SHP77 (cell line): ENCODE data around the gene UNC13A.
A peak's percentile ranks its signal among the peaks of the same experiment; 100 is the strongest.

Experiments used
- DNase-seq, 2 experiments: peaks; one replicate each; lab custom pipeline; 2025; lab: John Stamatoyannopoulos, UW

UNC13A gene

DNA sequence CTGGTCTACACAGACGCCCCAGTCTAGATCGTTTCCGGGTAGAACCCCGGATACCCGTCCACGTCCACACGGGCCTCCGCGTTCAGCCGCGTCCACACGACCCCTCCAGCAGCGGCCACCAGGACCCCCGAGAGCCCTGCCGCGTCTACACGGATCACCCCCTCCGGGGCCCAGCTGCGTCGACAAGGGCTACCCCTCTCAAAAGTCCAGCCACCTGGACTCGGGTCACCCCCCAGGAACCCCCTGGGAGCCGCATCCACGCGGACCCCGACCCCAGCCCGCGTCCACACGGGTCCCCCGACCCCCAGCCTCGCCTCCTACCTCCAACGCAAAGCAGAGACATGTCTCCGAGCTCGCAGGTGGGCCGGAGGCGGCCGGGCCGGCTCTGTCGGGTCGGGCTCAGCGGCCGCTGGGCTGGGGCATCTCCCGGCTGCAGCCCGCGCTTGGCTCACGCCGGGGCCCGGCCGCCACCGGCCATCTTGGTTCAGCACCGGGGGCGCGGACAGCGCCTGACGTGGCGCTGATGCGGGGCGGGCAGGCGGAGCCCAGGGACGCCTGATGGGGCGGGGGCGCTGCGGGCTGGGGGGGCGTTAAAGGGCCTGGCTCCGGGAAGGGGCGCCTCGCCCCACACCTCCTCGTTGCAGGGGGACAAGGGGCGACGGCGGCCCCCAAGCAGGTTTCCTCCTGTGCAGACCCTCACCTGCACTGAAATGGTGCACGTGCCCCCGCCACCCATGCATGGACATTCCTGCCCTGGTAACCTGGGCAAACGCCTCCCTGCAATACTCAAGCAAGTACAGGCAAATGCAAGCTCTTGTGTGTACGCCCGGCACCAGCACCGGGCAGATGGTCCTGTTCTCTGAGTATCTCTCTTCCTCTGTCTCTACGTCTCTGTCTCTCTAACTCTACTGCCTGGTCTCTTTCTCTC, at the start of gene UNC13A:
Gene UNC13A (minus strand): TSS at position 498 of the 928 bp plus-strand sequence. CDS start 155 bp downstream, at position 343.
- DNase-seq, result peak; percentile 11 to 49

DNA sequence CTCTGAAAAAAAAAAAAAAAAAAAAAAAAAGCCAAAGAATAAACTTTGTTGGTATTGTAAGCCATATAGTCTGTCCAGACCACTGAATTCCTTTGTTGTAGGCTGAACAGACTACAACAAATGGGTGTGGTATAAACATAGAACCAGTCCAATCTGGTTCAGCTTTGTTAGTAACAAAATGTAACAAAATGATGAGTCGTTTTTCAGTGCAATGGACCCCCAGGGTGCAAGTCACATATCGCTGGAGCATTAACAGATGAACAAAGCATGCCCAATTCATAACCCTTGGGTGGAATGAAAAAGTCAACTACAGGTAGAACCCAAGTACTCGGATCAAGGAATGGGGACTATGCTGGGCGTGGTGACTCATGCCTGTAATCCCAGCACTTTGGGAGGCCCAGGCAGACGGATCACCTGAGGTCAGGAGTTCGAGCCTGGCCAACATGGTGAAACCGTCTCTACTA, 49.6 kb upstream of the UNC13A start:
- DNase-seq, result no peak

DNA sequence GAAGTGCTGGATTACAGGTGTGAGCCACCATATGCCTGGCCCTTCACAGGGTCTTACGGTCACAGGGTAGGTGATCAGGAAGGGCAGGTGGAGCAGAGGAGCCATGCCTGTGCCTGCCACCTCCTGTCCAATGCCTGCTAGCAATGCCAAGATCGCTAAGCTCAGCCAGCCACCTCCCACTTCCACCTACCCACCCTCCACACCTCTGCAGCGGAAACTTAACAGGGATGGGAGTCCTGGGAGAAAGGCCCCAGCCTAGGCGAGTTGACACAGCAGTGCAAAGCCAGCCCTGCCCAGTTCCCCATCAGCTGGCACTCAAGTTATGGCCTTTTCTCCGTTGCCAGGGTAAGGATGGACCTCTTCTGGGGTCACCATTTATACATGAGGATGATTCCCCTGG, 47.3 kb upstream of the UNC13A start:
- DNase-seq, result no peak

DNA sequence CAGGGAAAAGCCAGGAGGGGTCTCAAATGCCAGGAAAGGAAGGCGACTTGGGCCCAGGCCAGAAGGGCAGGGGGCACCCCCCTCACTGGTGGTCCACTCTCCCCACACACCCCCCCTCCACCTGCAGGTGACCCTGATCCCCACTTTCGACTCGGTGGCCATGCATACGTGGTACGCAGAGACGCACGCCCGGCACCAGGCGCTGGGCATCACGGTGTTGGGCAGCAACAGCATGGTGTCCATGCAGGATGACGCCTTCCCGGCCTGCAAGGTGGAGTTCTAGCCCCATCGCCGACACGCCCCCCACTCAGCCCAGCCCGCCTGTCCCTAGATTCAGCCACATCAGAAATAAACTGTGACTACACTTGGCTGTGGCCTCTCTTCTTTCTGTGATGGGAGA, 46.0 kb upstream of the UNC13A start:
- no peak for DNase-seq

DNA sequence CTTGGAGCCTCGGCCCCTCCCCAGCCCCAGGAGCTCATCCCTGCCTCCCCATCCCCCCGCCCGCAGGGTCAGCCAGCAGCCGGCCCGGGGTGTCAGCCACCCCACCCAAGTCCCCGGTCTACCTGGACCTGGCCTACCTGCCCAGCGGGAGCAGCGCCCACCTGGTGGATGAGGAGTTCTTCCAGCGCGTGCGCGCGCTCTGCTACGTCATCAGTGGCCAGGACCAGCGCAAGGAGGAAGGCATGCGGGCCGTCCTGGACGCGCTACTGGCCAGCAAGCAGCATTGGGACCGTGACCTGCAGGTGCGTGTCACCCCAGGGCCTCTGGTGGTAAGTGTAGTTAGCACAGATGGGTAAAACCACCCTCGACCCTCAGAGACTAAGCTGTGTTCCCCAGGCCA, 45.0 kb upstream of the UNC13A start:
- DNase-seq, result no peak

DNA sequence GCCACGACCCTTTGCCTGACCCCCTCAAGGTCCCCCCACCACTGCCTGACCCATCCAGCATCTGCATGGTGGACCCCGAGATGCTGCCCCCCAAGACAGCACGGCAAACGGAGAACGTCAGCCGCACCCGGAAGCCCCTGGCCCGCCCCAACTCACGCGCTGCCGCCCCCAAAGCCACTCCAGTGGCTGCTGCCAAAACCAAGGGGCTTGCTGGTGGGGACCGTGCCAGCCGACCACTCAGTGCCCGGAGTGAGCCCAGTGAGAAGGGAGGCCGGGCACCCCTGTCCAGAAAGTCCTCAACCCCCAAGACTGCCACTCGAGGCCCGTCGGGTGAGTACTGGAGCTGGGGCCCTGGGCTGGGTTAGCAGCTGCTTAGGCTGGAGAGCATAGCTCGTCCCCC, 39.7 kb upstream of the UNC13A start:
- no peak for DNase-seq

DNA sequence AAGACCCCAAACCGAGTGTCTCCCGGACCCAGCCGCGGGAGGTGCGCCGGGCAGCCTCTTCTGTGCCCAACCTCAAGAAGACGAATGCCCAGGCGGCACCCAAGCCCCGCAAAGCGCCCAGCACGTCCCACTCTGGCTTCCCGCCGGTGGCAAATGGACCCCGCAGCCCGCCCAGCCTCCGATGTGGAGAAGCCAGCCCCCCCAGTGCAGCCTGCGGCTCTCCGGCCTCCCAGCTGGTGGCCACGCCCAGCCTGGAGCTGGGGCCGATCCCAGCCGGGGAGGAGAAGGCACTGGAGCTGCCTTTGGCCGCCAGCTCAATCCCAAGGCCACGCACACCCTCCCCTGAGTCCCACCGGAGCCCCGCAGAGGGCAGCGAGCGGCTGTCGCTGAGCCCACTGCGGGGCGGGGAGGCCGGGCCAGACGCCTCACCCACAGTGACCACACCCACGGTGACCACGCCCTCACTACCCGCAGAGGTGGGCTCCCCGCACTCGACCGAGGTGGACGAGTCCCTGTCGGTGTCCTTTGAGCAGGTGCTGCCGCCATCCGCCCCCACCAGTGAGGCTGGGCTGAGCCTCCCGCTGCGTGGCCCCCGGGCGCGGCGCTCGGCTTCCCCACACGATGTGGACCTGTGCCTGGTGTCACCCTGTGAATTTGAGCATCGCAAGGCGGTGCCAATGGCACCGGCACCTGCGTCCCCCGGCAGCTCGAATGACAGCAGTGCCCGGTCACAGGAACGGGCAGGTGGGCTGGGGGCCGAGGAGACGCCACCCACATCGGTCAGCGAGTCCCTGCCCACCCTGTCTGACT, 39.0 kb upstream of the UNC13A start:
- DNase-seq, result no peak

DNA sequence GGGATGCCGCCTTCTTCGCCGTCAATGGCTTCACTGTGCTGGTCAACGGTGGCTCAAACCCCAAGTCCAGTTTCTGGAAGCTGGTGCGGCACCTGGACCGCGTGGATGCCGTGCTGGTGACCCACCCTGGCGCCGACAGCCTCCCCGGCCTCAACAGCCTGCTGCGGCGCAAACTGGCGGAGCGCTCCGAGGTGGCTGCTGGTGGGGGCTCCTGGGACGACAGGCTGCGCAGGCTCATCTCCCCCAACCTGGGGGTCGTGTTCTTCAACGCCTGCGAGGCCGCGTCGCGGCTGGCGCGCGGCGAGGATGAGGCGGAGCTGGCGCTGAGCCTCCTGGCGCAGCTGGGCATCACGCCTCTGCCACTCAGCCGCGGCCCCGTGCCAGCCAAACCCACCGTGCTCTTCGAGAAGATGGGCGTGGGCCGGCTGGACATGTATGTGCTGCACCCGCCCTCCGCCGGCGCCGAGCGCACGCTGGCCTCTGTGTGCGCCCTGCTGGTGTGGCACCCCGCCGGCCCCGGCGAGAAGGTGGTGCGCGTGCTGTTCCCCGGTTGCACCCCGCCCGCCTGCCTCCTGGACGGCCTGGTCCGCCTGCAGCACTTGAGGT, 38.1 kb upstream of the UNC13A start:
- no peak for DNase-seq

DNA sequence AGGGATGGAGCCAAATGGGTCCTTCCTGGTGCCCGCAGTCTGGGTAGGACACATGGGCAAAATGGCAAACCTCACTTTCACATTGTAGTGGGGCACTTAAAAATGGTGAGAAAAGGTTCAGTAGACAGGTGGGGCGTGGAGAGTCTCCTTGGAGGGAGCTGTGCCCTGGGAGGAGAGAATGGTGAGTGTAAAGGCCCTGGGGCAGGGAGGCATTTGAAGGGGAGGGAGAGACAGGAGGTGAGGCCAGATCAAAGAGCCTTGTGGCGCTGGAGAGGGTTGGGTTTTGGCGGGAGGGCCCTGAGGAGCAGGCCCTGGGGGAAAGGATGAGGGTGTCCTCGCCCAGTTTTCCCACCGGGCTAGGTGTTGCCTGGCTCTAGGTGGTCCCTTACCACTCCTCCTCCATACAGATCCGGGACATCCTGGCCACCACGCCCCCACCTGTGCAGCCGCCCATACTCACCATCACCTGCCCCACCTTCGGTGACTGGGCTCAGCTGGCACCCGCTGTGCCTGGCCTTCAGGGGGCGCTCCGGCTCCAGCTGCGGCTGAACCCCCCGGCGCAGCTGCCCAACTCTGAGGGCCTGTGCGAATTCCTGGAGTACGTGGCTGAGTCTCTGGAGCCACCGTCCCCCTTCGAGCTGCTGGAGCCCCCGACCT, 37.4 kb upstream of the UNC13A start:
- DNase-seq, result no peak

DNA sequence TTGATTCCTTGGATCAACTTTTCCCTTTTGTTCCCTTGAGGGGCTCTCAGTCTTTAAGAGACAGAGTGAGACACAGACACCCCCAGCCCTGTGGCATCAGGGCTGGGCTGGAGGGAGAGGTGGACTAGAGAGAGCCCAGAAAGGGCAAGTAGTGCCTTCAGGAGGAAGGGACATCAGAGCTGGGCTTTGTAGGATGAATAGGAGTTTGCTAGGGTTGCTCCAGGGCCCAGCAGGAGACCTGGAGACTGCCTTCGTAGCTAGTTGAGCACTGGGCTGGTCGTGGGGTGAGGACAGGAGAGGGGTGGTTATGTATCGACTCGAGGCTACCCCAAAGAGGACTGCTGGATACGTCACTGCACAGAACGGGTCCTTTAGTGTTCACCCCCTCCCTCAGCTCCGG, 36.5 kb upstream of the UNC13A start:
- DNase-seq, result no peak

DNA sequence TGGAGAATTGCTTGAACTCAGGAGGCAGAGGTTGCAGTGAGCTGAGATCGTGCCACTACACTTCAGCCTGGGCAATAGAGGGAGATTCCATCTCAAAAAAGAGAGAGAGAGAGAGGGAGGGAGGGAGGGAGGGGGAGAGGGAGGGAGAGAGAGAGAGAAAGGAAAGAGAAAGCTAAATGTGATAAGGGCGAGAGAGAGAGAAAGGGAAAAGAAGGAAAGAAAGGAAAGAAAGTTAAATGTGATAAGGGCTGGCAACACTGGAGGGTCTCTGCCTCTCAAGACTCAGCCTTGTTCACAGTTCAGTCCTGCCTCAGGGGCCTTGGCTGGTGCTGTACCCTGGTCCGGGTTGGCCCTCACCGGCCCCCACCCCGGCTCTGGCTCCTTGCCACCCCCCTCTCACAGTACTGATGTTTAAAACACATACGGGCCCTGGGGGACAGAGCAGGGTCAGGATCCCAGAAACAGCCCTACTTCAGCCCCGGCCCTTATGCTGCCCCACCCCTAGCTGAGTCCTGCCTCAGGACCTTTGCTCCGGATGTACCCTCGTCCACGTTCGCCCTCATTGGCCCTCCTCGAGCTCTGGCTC, 34.6 kb upstream of the UNC13A start:
- no peak for DNase-seq

DNA sequence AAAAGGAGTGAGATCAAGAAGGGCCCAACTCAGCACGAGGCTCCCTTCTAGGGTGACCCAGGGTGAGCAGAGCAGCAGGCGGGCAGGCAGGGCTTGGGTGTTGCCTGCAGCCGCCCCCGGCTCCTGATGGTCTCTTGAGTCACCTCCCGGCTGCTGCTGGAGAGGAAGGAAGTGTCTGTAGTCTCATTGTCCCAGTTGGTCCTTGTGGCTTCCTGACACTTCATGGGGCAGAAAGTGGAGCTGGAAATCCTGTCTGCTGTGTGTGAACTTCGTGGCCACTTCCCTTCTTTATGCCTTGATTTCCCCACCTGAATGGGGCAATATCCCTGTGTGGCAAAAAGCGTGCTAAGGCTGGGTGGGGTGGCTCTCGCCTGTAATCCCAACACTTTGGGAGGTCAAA, 33.7 kb upstream of the UNC13A start:
- DNase-seq, result no peak

DNA sequence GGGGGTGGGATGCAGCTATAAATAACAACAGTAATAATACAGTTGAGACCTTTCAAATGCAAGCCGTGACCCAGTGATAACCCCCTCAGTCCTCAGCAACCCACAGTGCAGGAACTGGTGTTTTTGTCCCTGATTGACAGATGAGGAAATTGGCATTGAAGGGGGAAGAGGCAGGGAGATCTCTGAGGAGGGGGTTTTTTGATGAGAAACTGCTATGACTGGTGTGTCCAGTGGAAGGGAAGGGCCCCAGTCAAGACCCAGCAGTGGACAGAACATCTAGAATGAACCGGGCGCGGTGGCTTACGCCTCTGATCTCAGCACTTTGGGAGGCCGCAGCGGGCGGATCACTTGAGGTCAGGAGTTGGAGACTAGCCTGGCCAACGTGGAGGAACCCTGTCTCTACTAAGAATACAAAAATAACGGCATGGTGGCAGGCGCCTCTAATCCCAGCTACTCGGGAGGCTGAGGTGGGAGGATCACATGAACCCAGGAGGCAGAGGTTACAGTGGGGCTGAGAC, 33.0 kb upstream of the UNC13A start:
- DNase-seq, result no peak

DNA sequence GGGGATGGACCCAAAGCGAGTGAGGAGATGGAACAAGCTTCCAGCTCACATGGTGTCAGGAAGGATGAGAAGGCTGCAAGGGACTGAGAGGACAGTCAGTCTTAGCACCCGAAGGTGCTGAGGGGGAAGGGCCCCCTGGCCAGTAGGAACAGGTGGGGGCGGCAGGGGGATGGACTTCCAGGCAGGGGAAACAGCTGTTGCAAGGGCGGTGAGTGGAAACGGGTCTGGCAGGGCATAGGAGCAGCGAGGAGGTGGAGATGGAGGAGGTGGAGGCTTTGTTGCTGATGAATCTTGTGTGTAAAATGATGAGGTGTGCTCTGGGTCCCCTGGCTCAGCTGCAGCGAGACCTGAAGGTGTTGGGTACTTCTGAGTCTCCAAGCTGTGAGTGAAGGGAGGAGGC, 32.3 kb upstream of the UNC13A start:
- no peak for DNase-seq

DNA sequence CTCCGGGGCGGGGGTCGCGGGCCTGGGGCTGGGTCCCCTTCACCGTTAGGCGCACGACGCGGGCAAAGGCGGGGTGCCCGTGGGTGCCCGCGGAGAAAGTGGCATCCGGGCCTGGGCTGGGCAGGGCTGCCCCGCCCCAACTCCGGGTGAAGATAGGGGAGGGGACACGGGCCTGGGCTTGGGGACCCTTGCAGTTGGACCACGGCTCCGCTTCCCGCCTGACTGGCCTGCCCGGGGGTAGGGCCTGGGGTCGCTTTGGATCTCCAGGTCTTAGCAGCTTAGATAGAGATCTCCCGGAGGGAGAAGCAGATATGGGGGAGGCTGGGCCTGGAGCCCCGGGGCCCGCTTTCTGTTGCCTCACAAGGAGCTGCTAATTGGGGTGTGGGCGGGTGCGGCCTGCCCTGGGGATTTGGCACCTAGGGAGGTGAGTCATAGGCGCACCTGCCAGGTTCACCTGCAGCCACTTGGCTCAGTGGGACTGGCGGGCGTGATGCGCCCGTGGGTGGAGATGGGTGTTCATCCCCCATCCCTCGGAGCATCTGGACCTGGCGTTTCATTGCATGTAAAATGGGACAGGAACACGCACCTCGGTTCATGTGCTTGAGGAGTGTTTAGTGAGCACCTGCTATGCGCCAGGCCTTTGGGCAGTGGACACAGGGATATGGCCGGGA, 31.7 kb upstream of the UNC13A start:
- DNase-seq, result no peak

DNA sequence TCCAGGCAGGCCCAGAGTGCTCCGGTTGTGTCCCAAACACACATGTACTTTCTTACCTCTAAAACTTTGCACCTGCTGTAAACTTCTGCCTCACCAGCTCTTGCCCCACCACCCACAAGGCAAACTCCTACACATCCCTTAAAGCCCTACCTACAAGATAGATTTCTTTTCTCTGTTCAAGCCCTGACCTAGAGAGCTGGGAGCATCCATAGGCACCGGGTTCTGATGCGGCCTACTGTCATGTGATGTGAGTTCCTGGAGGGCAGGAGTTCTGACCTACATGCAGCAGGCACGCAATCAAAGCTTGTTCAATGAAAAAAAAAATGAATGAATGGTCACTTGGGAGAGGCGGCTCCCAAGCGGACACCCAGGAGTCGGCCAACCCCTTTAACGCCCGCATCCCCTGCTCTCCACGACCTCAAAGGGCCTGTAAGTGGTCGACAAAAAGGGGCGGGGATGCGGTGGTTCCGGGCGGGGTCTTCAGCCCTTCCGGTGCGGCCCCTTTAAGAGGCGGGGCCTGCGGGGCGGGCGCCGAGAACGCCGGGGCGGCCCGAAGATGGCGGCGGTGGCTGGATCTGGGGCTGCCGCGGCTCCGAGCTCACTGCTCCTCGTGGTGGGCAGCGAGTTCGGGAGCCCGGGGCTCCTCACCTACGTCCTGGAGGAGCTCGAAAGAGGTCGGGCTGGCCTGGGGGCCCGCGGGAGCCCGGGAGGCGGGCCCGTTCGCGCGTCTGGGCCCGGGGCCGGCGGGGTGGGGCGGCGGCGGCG, 31.0 kb upstream of the UNC13A start, which contains the start of gene MAP1S:
Gene MAP1S (plus strand): TSS at position 534 of the 765 bp plus-strand sequence. CDS start 23 bp downstream, at position 557.
- peak; percentile 67 to 70 for DNase-seq

DNA sequence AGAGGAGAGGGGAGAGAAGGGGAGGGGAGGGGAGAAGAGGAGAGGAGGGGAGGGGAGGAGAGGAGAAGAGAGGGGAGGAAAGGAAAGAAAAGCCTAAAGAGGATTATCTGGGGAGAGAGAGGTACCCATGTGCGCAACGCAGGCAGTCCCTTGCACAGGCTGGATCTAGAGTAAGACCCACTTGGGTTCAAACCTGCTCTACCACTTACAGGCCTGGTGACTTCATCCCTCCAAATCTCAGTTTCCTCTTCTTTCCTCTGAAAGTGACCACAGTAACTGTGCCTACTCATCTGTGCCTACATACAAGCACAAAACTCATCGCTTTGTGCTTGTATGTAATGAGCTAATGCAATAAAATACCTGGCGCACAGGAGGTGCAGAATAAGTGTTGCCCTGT, 30.4 kb upstream of the UNC13A start:
- no peak for DNase-seq

DNA sequence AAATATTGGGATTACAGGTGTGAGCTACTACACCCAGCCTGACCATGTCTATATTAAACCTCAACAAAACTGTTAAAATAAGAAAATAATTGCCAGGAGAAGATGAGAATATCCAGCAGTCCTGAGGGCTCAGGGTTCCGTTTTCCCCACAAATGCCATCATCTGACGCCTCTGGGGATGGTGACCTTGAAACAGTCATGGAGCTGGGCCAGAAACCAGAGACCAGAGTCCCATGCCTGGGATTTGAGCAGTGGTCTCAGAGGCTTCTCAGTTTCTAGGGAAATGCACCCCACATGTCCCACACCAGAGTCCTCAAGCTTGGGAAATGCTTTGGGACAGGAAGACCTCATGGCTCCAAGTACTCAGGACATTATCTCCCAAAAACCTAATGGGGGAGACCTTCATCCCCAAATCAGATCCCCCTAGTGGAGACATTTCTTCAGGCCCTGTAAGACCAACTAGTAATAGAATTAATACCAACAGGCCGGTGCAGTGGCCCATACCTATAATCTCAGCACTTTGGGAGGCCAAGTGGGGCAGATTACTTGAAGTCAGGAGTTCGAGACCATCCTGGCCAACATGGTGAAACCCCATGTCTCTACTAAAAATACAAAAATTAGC, 28.3 kb upstream of the UNC13A start:
- no peak for DNase-seq

DNA sequence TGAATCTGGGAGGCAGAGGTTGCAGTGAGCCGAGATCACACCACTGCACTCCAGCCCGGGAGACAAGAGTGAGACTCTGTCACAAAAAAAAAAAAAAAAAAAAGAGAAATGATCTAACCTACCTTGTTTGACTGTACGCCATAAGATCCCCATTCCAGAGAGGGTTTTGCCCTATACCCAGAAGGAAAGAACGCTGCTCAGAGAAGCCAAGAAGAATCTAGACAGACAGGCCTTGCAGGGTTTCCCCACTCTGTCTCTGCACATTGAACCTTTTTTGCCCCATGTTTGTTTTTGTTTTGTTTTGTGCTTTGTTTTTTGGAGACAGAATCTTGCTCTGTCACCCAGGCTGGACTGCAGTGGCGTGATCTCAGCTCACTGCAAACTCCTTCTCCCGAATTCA, 23.7 kb upstream of the UNC13A start:
- DNase-seq, result no peak
